HG03457 (cell line): ENCODE results near the gene AHCYL1.

ENCODE experiments used
- ATAC-seq: cut with Tn5 transposase; IDR thresholded peaks from one replicate; pipeline ENCODE4 v1.9.1; 2021; ENCODE audit warnings: moderate number of reproducible peaks; ENCODE audit not compliant: unreplicated experiment

Gene AHCYL1

GRCh38 chr1:109975718-109976117, 8.8 kb upstream of the AHCYL1 start:
- no peak for ATAC-seq

- ATAC-seq, result no peak
Measured at GRCh38 chr1:109976762-109977161, 7.8 kb upstream of the AHCYL1 start.

- no peak for ATAC-seq
Measured at GRCh38 chr1:109977225-109977624, 7.3 kb upstream of the AHCYL1 start.

- ATAC-seq, result no peak
Measured at GRCh38 chr1:109977657-109978378, 6.7 kb upstream of the AHCYL1 start.

GRCh38 chr1:109978761-109979488, 5.6 kb upstream of the AHCYL1 start:
- ATAC-seq, result no peak

- ATAC-seq, result no peak
Measured at GRCh38 chr1:109979489-109980091, 5.0 kb upstream of the AHCYL1 start.

GRCh38 chr1:109980324-109981003, 4.1 kb upstream of the AHCYL1 start:
- no peak for ATAC-seq

GRCh38 chr1:109981004-109981335, 3.6 kb upstream of the AHCYL1 start:
- no peak for ATAC-seq

GRCh38 chr1:109983380-109984189, 980 bp upstream of the AHCYL1 start:
- no peak for ATAC-seq

- no peak for ATAC-seq
Measured at GRCh38 chr1:109984190-109984455, 442 bp upstream of the AHCYL1 start.

- ATAC-seq, result no peak
Measured at GRCh38 chr1:109985247-109986053, 885 bp downstream of the AHCYL1 start.

GRCh38 chr1:109986054-109986444, 1.5 kb downstream of the AHCYL1 start:
- no peak for ATAC-seq

GRCh38 chr1:109988349-109988914, 3.9 kb downstream of the AHCYL1 start:
- no peak for ATAC-seq

GRCh38 chr1:109989506-109990301, 5.1 kb downstream of the AHCYL1 start:
- no peak for ATAC-seq

- ATAC-seq, result no peak
Measured at GRCh38 chr1:109990302-109990653, 5.7 kb downstream of the AHCYL1 start.

GRCh38 chr1:109991400-109991925, 6.9 kb downstream of the AHCYL1 start:
- no peak for ATAC-seq

GRCh38 chr1:109993885-109994284, 9.3 kb downstream of the AHCYL1 start:
- ATAC-seq, result no peak

GRCh38 chr1:109994654-109995053, 10.1 kb downstream of the AHCYL1 start:
- ATAC-seq, result no peak

GRCh38 chr1:109995536-109995935, 11.0 kb downstream of the AHCYL1 start:
- ATAC-seq, result no peak
